Nephron progenitor cell (in vitro differentiated cells): ENCODE data around the gene SH3PXD2A.
A peak's percentile ranks its signal among the peaks of the same experiment; 100 is the strongest.

Source experiments
- DNase-seq: peaks from one replicate; pipeline ENCODE4 v3.0.0; 2021
- H3K27ac Mint-ChIP-seq: 2 replicates; pipeline ENCODE4 v1.8.0; 2021; ENCODE audit warnings: mild to moderate bottlenecking, moderate library complexity, mixed read lengths
- H3K27me3 Mint-ChIP-seq: 2 replicates; pipeline ENCODE4 v1.8.0; 2021; ENCODE audit warnings: mild to moderate bottlenecking, low read depth, mixed read lengths; ENCODE audit not compliant: poor library complexity
- H3K36me3 Mint-ChIP-seq: 2 replicates; pipeline ENCODE4 v1.8.0; 2021; ENCODE audit warnings: low read depth, mixed read lengths
- H3K4me1 Mint-ChIP-seq: 2 replicates; pipeline ENCODE4 v1.8.0; 2021; ENCODE audit warnings: mixed read lengths
- H3K4me3 Mint-ChIP-seq: 2 replicates; pipeline ENCODE4 v1.8.0; 2021; ENCODE audit warnings: mild to moderate bottlenecking, moderate library complexity, mixed read lengths
- H3K9me3 Mint-ChIP-seq: 2 replicates; pipeline ENCODE4 v1.8.0; 2021; ENCODE audit warnings: mild to moderate bottlenecking, moderate library complexity, mixed read lengths
- CTCF ChIP-seq: fragments of 200-600 bp; sonication (generic); IDR thresholded peaks from 2 replicates; pipeline ENCODE4 v1.5.0; 2021; ENCODE audit warnings: antibody characterized with exemption

Gene SH3PXD2A

DNA sequence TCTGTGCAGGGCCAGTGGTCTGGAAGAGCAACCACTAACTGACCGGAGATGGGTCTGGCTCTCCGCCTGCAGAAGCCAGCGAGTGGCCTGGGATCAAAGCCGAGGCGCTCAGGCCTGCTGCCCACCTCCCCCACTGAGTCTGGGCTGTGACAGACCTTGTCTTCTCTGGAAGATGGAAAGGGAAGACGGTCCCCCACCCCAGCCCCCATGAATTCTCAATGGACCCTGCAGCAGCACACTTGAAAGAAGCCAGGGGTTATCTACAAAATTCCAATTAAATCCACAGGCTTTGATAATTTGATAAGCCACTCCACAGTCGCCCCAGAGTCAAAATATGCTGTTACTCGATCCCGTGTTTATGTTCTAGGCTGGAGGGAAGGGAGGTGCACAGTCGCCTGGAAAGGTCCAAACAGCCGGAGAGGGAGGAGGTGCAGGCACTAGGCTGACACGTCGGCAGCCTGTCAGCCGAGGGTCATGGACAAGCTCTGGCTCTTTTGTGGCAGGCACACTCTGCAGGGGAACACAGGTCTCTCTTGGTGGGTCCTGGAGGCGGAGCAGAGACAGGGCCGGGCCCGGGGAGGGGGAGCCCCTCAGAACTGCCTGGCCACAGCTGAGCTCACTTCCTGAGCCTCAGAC lies 134.9 kb downstream of the SH3PXD2A start:
- peak overlapping the region; percentile 97 for H3K27ac Mint-ChIP-seq
- H3K9me3 Mint-ChIP-seq, result no peaks in the 10 kb centered on the region
- peak; percentile 46 for DNase-seq
- peaks cover 23% of the 10 kb centered on the region for H3K36me3 Mint-ChIP-seq
- TF ChIP-seq CTCF, result no peak
- peaks cover 6% of the 10 kb centered on the region for H3K27me3 Mint-ChIP-seq
- H3K4me3 Mint-ChIP-seq, result peak overlapping the region; percentile 42
- peaks cover 48% of the 10 kb centered on the region for H3K4me1 Mint-ChIP-seq

GRCh38 chr10:103719036-103719435 lies 136.3 kb downstream of the SH3PXD2A start:
- Mint-ChIP-seq H3K27me3 (peaks cover 8% of the 10 kb centered on the region), H3K27ac (no peak overlapping the region), H3K4me3 (no peak overlapping the region), H3K4me1 (peaks cover 44% of the 10 kb centered on the region), H3K36me3 (peaks cover 9% of the 10 kb centered on the region), H3K9me3 (no peaks in the 10 kb centered on the region)
- DNase-seq, result no peak
- TF ChIP-seq CTCF, result no peak

DNA sequence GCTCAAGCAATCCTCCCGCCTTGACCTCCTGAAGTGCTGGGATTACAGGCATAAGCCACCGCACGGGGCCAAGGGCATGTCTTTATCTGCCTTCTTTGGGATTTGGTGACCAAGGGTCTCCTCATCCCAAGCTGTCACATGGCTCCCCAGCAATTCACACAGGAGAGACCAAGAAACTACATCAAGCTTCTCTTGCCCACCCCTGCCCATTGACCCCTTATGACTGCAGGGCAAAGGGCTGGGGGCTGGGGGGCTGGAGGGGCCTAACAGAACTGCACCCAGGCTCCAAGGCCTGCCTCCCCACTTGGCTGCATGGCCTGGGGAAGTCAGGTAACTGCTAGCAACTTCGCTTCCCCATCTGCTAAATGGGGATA lies 137.1 kb downstream of the SH3PXD2A start:
- no peak for DNase-seq
- H3K27me3 Mint-ChIP-seq, result peaks cover 10% of the 10 kb centered on the region
- H3K4me1 Mint-ChIP-seq, result peaks cover 51% of the 10 kb centered on the region
- no peak overlapping the region for H3K4me3 Mint-ChIP-seq
- H3K9me3 Mint-ChIP-seq, result no peaks in the 10 kb centered on the region
- no peak for TF ChIP-seq CTCF
- peaks cover 2% of the 10 kb centered on the region for H3K36me3 Mint-ChIP-seq
- no peak overlapping the region for H3K27ac Mint-ChIP-seq

DNA sequence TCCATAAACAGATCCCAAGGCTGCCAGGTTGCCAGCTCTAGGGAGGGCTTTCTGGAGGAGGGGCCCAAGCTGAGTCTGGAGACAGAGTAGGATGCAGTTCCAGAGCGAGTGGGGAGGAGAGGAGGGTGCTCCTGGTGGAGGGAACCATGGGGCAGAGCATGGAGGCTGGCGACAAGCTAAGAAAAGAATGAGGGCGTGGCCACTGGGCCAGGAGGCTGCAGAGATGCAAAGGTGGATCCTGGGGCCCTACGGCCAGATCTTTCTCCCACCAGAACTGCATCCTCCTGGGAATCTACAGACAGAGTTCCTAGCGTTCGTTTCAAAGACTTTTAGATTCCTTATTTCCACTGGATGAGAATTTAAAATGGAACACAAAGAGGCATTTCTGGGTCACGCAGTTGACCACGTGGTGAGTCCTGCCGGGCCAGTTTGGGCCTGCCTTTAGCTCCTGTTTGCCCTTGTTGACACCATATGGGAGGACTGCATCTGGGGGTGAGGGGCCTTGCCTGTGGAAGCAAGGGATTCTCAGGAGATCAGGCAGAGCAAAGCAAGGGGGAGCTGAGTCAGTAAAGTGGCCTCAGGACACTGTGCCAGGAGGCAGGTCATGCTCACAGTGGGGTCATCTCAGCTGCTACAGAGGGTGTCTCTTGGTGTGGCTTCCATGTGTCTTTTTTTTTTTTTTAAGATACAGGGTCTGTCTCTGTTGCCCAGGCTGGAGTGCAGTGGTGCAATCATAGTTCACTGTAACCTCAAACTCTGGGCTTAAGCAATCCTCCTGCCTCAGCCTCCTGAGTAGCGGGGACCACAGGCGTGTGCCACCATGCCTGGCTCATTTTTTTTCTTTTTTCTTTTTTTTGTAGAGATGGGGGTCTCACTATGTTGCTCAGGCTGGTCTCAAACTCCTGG lies 137.8 kb downstream of the SH3PXD2A start:
- Mint-ChIP-seq H3K27me3 (peaks cover 10% of the 10 kb centered on the region), H3K27ac (no peak overlapping the region), H3K9me3 (no peaks in the 10 kb centered on the region), H3K36me3 (no peaks in the 10 kb centered on the region), H3K4me3 (no peak overlapping the region), H3K4me1 (peaks cover 57% of the 10 kb centered on the region)
- no peak for TF ChIP-seq CTCF
- no peak for DNase-seq

- Mint-ChIP-seq H3K4me3 (no peak overlapping the region), H3K27ac (no peak overlapping the region), H3K4me1 (peaks cover 54% of the 10 kb centered on the region), H3K36me3 (no peaks in the 10 kb centered on the region), H3K27me3 (peaks cover 10% of the 10 kb centered on the region), H3K9me3 (no peaks in the 10 kb centered on the region)
- no peak for DNase-seq
- no peak for TF ChIP-seq CTCF
These were observed 138.9 kb downstream of the SH3PXD2A start for GRCh38 chr10:103716206-103717160.
